Left colon (tissue), 2 donors: ENCODE data around the gene UBAC2. TPM values are rescaled to one million over a fixed set of nuclear protein-coding genes. Genes with fewer than 3 reads are reported as not detected.
A peak's percentile ranks its signal among the peaks of the same experiment; 100 is the strongest.

ENCODE experiments used
- ATAC-seq: fragments of 200-7000 bp; cut with Tn5 transposase; one replicate; pipeline ENCODE4 v1.9.1; 2020; ENCODE audit warnings: mild to moderate bottlenecking, moderate library complexity
- DNase-seq, 2 donors: peaks; one replicate each; pipeline ENCODE4 v3.0.0-alpha.2; 2020
- intact Hi-C, 2 donors: fragments of 100-400 bp; cut with DNase I in 1 of 2; cut with micrococcal nuclease in 1 of 2; formaldehyde crosslinking; loops; one replicate each; pipeline versions ENCODE4 v1.11.2 to v1.14.0; 2022; cut with DNase I, micrococcal nuclease
- microRNA-seq, 2 donors: library from miRNA; unstranded; fragments of <30 nt; microRNA quantifications; one replicate each; pipeline versions ENCODE4 v1.1.0 to v1.2.0, GENCODE V29; 2020
- total RNA-seq, 2 donors: library from RNA; stranded (reverse); fragmentation: NEBNext Ultra II Directional; extraction: Animal tissue kit (Norgen Biotek cat#: 25700); gene quantifications; one replicate each; pipeline ENCODE4 v1.2.1, GENCODE V29; 2021
- donor health status: DM: no; HTN: no; CAD: no.
- donor health status: DM: yes; HTN: yes; CAD: no.

Gene UBAC2
- total RNA-seq, 2 donors from 2014 or later = 63.7 to 75.5 TPM

DNA sequence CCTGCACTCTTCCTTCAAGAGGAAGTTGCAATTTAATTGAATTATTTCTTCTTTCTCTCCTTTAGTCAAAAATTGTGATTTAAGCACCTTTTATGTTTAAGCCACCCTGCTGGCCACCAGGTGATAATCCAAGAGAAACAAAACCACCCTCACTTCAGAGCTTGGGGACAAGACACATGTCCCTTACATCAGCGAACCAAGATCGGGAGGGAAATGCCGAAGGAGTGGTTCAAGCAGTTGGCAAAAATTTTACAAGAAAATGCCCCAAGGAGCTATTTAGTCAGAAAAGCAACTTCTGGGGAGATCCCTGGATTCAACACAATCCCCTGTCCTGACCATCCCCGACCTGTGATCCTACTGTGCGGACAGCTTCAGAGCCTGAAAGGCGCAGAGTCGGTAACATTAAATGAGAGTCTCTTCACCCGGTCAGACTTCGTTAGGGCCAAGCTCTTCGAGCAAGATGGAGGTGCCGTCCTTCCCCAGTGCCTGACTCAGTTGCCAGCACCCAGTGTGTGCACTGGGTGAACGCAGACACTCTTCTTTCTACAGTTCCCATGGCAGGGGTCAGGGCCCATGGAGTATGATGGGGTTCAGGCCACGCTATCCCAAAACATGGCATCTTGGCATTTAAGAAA, 222.0 kb downstream of the UBAC2 start:
- intact Hi-C loops = no loop called here
- ATAC-seq = no peak
- no peak for DNase-seq

GRCh38 chr13:99425485-99426341, 225.1 kb downstream of the UBAC2 start:
- DNase-seq (peak in 1 of 2 donors; percentile 66), ATAC-seq (no peak)
- intact Hi-C loops = no loop called here

- ATAC-seq = no peak
- no peak for DNase-seq
- intact Hi-C loops = no loop called here
These were observed 225.8 kb downstream of the UBAC2 start for GRCh38 chr13:99426426-99426825.

- no peak for ATAC-seq
- no peak for DNase-seq
- intact Hi-C loops = loop anchor here in 1 of 2 donors (10.0 kb wide), 1 partner anchor 255 kb away; no protein-coding TSS in a partner anchor
These were observed 229.0 kb downstream of the UBAC2 start for GRCh38 chr13:99429670-99430069.

- DNase-seq (no peak), ATAC-seq (no peak)
- intact Hi-C loops = loop anchor here in 1 of 2 donors (10.0 kb wide), 1 partner anchor 257 kb away; no protein-coding TSS in a partner anchor
These were observed 231.4 kb downstream of the UBAC2 start for GRCh38 chr13:99431927-99432608.

DNA sequence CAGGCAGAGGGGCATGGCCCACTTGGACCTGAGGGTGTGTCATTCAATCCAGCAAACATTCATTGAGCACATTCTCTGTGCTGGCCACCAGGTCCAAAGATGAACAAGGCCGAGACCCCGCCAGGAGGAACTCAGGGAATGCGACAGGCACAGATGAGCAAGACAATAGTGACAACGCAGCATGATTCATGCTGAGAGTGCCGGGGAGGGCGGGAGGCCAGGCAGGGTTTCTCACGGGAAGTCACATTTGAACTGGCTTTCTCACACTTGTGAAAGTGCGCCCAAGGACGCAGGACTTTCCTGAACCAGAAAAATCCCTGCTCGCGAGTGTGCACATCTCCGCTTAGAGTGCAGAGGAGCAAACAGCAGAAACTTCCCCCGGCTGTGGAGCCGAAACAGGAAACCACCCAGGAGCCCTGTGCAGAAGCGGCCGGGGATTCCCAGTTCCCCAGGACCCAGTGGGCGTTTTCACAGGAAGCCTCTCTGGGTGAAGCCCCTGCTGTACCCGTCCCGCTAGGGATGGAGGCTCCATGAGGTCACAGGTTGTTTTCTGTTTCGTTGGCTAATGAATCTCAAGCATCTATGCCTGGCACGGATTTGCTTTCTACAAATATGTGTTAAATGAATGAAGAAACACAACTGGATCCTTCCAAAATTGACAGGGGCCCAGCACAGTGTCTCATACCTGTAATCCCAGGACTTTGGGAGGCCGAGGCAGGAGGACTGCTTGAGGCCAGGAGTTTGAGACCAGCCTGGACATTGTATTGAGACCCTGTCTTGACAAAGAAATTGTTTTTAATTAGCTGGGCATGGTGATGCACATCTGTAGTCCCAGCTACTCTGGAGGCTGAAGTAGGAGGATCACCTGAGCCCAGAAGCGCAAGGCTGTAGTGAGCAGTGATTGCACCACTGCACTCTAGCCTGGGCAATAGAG, 232.2 kb downstream of the UBAC2 start:
- no peak for ATAC-seq
- intact Hi-C loops = loop anchor here in 1 of 2 donors (10.0 kb wide), 1 partner anchor 258 kb away; no protein-coding TSS in a partner anchor
- DNase-seq = peak; percentile 56

DNA sequence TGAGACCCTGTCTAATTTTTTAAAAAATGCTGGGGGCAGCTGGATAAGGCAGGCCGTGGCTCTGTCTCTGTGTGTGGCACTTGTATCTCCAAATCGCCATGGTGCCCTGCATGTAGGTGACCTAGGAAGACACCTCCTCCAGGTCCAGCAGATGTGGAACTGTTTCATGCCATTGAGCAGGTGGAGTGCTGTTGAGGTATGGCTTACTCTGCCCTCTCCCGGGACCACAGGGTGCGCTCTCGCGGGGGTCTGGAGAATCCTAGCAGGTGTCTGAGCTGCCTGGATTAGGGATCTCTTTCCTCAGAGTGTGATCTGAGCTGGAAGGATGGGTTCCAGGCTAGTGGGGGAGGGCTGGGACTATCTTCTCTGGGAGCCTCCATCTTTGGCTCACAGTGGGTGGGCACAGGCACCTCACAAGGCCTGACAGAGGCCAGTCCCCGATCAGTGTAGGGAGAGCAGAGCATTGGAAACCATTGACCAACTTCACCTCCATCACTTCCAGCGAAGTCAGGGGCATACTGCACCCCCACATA, 233.0 kb downstream of the UBAC2 start:
- intact Hi-C loops = loop anchor here in 1 of 2 donors (10.0 kb wide), 1 partner anchor 259 kb away; no protein-coding TSS in a partner anchor
- ATAC-seq = no peak
- DNase-seq = no peak

DNA sequence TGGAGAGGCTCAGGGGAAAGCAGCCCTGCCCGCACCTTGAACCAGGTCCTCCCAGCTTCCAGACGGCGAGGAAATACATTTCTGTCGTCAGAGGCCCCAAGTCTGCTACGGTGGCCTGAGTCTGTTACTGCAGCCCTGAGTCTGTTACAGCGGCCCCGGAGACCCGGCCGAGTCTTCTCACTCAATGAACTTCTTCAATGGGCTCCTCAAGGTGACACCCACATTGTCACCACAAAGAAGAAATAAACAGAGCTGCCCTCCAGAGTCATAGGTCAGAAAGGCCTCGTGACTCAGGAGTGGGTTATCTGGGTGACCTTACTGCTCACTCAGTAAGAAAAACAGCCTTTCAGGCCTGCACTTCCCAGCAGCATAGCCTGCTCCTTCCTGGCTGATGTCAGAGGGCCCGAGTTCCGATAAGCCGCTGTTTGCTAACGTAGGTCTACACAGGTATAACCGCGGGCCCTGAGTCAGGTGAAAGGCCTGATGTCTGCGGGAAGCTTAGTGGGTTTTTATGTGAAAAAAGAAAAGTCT, 233.7 kb downstream of the UBAC2 start:
- intact Hi-C loops = loop anchor here in 1 of 2 donors (10.0 kb wide), 1 partner anchor 260 kb away; no protein-coding TSS in a partner anchor
- no peak for ATAC-seq
- DNase-seq = no peak

GRCh38 chr13:99435116-99435515, 234.5 kb downstream of the UBAC2 start:
- no peak for ATAC-seq
- intact Hi-C loops = loop anchor here (5.0 to 10.0 kb wide), 3 partner anchors 168 to 260 kb away; no protein-coding TSS in a partner anchor
- no peak for DNase-seq

DNA sequence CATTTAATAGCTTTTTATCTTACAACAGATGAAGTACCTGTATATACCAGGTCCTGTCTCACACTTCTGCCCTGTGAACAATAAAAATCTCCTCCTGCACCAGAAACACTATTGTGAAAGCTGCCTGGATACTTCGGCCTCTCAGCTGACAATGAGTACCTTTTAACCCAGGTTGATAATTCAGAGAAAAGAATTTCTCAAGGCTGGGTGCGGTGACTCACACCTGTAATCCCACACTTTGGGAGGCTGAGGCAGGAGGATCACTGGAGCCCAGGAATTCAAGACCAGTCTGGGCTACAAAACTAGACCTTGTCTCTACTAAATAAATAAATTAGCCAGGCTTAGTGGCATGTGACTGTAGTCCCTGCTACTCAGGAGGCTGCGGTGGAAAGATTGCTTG, 235.3 kb downstream of the UBAC2 start:
- intact Hi-C loops = loop anchor here (5.0 to 10.0 kb wide), 3 partner anchors 169 to 261 kb away; no protein-coding TSS in a partner anchor
- no peak for DNase-seq
- ATAC-seq = no peak

Small RNA genes lying within 50 kb of the gene (microRNA-seq; reads per million reads assigned to microRNA genes)
- gene MIR623 = 0 reads per million in 2 donors

Other genes starting within 250 kb of the UBAC2 start
- gene DOCK9, start 222.8 kb upstream of the UBAC2 start, total RNA-seq = 10 to 100 TPM; 50.0 to 60.4 TPM
- under 1 TPM in 1 of 2 donors, not detected in 1; 0.59 TPM for gene GPR18, start 57.5 kb downstream of the UBAC2 start, total RNA-seq
- 1 to 10 TPM; 2.5 to 6.4 TPM for gene GPR183, start 106.5 kb downstream of the UBAC2 start, total RNA-seq